SIG-M5 (cell line): ENCODE results near the gene CDCA3.

Source experiments
- DNase-seq: peaks from one replicate; lab custom pipeline; 2025; lab: John Stamatoyannopoulos, UW

Gene CDCA3

DNA sequence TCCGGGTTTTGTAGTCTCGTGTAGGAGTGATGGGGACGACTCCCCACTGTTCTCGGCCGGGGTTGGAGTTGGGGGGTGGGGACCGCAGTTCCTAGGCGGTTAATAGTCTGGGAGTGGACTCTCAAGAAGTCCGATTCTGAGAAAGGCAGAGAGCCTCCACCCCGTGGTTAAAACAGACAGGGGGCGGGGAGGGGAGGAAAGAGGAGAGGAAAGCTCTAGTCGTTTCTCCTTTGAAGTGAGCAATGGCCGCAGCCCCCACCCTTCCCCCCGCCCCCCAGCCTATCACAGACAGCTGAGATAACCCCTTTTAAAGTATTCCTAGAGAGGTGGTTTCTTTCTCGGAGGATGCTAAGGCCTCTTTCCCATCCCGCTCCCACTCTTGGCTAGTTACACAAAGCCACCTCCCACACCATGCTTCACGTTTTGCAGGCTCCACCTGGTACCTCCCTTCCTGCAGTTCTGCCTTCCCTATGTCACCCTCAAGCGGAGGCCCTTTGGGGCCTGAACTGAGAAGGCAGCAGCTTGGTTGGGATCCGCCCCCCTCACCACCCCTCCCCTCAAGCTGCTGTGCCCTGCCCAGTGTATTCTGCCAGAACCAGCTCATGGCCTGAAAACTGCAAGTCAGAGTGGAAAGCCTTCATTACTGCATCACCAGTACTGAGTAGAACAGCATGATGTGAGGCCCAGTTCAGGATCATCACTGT is 1.7 kb upstream of the CDCA3 start:
- no peak for DNase-seq

DNA sequence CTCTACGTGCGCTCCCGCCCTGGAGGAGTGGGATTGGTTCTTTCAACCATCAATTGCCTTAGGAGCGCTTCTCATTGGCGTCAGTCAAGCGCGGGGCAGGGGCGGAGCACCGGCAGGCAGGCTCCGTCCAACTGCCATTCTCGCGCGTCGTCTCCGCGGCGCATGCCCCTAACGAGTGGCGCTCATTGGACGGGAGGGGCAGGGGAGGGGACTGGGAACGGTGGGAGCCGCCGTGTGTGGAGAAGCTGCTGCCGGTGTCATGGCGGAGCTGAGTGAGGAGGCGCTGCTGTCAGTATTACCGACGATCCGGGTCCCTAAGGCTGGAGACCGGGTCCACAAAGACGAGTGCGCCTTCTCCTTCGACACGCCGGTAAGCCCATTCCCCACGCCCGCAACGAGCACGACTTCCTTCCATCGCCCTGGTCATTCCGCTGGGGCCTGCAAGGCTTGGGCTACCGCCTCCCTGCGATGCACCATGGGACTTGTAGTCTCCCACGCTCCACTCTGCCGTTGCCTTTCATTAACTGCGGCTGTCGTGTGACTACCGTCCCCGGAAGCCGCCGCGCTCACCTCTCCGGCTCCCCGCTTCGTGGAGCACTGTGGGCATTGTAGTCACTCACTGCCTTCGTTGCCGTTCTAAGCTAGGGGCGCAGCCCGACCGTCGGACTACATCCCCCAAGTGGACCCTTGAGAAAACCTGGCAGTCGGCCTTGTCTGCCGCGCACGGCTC is 1.0 kb upstream of the CDCA3 start, which contains the start of gene USP5:
Gene USP5 (plus strand): TSS at position 230 of the 730 bp plus-strand sequence. CDS start 30 bp downstream, at position 260.
- peak; percentile 98 for DNase-seq

- no peak for DNase-seq
Observed at GRCh38 chr12:6850796-6851152, 312 bp downstream of the CDCA3 start.

DNA sequence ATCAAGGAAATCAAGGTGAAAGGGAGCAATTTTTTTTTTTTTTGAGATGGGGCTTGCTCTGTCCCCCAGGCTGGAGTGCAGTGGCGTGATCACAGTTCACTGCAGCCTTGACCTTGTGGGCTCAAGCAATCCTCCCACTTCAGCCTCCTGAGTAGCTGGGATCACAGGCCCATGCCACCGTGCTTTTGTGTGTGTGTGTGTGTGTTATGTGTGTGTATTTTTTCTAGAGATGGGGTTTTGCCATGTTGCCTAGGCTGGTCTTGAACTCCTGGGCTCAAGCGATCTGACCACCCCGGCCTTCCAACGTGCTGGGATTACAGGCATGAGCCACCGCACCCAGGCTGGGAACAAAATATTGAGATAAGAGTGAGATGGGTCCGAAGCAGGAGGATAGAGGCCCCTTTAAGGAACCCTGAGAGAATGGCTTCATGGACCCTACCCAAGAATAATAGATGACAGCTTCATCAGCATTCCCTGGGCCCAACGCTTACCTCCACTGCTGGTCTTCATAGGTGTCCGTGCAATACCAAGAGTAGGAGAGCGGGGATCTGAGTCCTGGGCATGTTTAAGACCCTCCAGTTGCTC is 1.0 kb downstream of the CDCA3 start:
- no peak for DNase-seq

DNA sequence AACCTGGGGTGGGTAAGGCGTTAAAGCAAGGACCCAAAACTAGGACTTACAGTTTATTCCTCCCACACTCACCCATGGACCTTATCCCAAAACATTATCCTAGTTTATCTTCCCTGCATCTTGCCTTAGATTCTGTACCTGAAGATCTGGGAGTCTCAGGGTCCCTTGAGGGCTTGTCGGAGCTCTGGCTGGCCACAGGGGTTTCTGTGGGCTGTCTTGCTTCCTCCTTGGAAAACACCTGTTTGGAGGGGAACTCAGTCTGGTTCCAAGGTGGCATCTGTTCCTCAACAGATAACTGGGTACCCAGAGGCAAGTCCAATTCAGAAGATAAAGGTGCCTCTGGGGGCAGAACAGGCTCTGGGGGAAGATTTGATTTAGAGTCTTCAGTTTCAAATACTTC is 1.7 kb downstream of the CDCA3 start:
- no peak for DNase-seq

DNA sequence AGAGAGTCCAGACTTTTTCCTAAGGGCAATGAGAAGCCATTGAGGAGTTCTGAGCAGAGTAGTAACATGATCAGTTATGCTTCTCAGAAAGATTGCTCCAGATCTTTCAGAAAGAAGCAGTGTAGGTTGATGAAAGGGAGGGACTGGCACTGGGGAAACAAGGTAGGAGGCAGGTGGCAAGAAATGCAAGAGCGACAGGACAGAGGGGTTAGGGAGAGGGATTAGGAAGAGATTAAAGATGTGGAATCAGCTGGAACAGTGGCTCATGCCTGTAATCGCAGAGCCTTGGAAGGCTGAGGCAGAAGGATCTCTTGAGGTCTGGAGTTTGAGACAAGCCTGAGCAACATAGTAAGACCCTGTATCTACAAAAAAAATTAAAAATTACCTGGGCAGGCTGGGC is 3.4 kb downstream of the CDCA3 start:
- DNase-seq: no peak

- DNase-seq: no peak
Observed at GRCh38 chr12:6846316-6846869, 4.7 kb downstream of the CDCA3 start.

DNA sequence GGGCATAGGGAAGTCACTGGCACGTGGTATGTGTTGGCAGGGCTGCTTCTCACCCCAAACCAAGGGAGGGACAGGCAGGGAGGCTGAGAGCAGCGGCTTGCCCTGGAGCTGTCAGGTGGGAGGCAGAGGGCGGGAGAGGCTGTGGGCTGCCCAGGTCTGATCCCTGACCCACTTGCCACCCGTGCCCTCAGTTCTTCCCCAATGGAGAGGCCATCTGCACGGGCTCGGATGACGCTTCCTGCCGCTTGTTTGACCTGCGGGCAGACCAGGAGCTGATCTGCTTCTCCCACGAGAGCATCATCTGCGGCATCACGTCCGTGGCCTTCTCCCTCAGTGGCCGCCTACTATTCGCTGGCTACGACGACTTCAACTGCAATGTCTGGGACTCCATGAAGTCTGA is 5.7 kb downstream of the CDCA3 start:
- no peak for DNase-seq

DNA sequence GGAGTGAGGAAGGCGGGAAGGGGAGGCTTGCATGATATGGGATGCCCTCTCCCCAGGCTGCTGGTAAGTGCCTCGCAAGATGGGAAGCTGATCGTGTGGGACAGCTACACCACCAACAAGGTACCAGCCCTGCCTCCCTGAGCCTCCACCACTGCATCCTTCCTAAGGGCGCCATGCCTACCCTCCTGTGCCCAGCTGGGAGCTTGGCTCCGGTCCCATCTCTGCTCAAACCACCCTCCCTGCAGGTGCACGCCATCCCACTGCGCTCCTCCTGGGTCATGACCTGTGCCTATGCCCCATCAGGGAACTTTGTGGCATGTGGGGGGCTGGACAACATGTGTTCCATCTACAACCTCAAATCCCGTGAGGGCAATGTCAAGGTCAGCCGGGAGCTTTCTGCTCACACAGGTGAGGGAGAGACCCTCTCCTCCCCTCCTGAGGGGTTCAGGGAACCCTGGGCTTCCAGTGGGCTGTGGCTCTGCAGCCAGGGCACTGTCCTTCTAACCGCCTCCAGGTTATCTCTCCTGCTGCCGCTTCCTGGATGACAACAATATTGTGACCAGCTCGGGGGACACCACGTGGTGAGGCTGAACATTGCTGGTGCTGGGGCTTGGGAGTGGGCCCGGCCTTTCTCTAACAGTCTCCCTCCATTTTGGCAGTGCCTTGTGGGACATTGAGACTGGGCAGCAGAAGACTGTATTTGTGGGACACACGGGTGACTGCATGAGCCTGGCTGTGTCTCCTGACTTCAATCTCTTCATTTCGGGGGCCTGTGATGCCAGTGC is 7.8 kb downstream of the CDCA3 start:
- no peak for DNase-seq

DNA sequence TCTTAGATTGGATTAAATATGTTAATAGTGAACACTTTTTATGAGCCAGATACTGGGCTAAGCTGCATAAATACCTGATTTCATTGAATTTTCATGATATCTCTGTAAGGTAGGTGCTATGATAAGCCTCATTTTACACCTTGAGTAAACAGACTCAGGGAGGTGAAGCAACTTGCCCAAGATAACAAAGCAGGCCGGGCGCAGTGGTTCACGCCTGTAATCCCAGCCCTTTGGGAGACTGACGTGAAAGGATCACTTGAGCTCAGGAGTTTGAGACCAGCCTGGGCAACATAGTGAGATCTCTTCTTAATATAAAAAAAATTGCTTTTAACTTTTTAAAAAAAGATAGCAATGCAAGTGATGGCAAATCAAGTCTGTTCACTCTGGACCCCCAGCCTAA is 9.0 kb downstream of the CDCA3 start:
- no peak for DNase-seq

GRCh38 chr12:6840761-6841515 is 10.1 kb downstream of the CDCA3 start, which contains the start of gene GNB3:
TSS of gene GNB3 (plus strand) at chr12:6840925. CDS start at chr12:6841288, 363 bp downstream.
- DNase-seq: no peak

DNA sequence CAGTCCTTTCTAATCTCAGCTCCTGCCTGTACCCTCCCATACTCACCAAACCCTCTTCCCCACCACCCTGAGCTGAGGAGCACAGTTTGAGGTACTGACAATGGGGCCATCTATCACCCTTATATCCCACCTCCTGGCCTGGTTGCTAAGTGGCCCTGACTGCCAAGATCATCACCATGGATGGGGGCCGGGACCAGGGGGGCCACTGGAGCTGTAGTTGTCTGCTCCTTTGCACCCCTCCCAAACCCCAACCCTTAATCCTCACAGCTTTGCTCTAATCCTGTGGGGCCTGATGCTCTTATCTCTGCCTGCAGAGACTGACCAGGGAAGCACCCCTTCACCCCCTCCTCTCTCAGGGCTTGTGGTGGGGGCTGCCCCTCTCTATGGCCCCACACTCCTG is 10.8 kb downstream of the CDCA3 start:
- DNase-seq: no peak

DNA sequence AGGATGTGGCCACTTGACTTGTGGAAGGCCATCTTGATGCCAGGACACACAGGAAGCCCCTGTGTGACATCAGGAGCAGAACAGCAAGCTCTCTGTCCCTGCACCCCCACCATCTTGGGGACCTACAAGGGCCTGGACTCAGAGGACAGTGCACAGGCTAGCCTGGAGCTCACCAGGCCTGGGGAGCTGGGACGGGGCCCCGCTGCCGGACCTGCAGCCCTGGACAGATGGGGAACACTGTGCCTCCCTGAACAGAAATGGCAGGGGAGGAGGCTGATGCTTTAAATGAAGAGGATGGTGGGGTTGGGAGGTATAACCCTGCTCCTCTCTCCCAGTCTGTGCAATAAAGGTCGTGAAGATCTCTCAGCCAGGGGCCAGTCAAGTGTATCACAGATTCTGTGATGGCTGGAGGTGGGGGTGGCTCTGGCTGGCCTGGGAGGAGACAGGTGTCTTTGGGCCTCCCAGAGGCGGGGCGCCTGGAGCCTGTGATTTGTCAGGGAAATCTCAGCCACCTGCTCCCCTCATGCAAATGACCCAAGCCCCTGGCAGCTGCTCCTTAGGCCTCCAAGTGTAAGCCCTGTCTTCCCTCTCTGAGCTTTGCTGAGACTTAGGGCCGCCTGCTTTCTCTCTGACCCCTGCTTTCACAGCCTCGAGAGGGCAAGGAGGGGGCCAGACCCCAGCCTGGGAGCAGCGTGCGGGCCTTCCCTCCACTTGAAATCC is 11.4 kb downstream of the CDCA3 start:
- DNase-seq: no peak

GRCh38 chr12:6838854-6839253 is 12.2 kb downstream of the CDCA3 start:
- no peak for DNase-seq

- DNase-seq: no peak
Observed at GRCh38 chr12:6837370-6838060, 13.6 kb downstream of the CDCA3 start.

GRCh38 chr12:6836851-6837250 is 14.2 kb downstream of the CDCA3 start:
- no peak for DNase-seq

GRCh38 chr12:6834873-6835272 is 16.2 kb downstream of the CDCA3 start:
- no peak for DNase-seq

GRCh38 chr12:6834254-6834653 is 16.8 kb downstream of the CDCA3 start:
- DNase-seq: no peak

DNA sequence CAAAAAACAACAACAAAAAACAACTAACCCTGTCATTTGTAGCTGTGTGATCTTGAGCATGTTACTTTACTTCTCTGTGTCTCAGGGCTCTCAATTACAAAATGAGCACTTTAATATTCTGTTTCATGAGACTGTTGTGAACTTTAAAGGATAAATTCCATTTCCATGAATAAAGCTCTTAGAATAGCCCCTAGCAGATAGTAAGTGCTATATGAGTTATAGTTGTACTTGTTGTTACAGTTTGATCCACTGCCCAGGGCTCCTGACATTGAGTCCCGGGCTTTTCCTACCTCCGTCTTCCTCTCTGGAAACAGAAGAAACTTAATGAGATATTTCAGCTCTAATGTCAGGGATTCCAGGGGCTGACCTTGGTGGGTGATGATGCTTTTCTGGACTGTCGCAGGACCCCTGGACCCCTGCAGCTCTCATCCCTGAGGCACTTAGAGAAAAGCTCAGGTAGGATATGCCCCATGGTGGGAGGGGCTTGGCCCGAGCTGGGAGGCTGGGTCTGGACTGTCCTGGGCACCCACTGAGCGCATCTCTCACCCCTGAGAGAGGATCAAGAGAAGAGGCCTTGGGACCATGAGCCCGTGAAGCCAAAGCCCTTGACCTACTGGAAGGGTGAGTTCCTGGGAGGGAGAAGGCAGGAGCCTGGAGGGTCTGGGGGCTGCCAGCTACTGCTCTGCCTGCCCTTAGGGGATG is 17.7 kb downstream of the CDCA3 start:
- no peak for DNase-seq
